Measurements from ENCODE around the gene P2RY6.

The P2RY6 gene

GRCh38 chr11:73298233-73298632 lies 26.1 kb downstream of the P2RY6 start:
- no peak overlapping the region for H3K27ac ChIP-seq
- H3K27me3 ChIP-seq (replicated peaks) = no peaks in the 10 kb centered on the region
- H3K36me3 ChIP-seq (replicated peaks) = no peaks in the 10 kb centered on the region
- in situ Hi-C loops (cut with HindIII; ENCODE audit: low pct_ligation_motif_present, low sequenced_read_pairs) = no loop called here
- TF ChIP-seq CTCF (IDR thresholded peaks at IDR 0.05; ENCODE audit: low read depth, low read length, missing control alignments) = no peak
- DNase-seq = no peak
- no peak overlapping the region for H3K4me3 ChIP-seq (ENCODE audit: low read depth, low read length)

GRCh38 chr11:73299751-73300150 lies 27.6 kb downstream of the P2RY6 start:
- no peak for DNase-seq
- Histone ChIP-seq H3K36me3 (replicated peaks) (no peaks in the 10 kb centered on the region), H3K27ac (no peak overlapping the region), H3K27me3 (replicated peaks) (no peaks in the 10 kb centered on the region), H3K4me3 (ENCODE audit: low read depth, low read length) (no peak overlapping the region)
- in situ Hi-C loops (cut with HindIII; ENCODE audit: low pct_ligation_motif_present, low sequenced_read_pairs) = no loop called here
- TF ChIP-seq CTCF (IDR thresholded peaks at IDR 0.05; ENCODE audit: low read depth, low read length, missing control alignments) = no peak

- Histone ChIP-seq H3K36me3 (replicated peaks) (no peaks in the 10 kb centered on the region), H3K4me3 (ENCODE audit: low read depth, low read length) (no peak overlapping the region), H3K27me3 (replicated peaks) (no peaks in the 10 kb centered on the region), H3K27ac (no peak overlapping the region)
- in situ Hi-C loops (cut with HindIII; ENCODE audit: low pct_ligation_motif_present, low sequenced_read_pairs) = no loop called here
- no peak for DNase-seq
- TF ChIP-seq CTCF (IDR thresholded peaks at IDR 0.05; ENCODE audit: low read depth, low read length, missing control alignments) = peak; percentile 42
These were observed 34.1 kb downstream of the P2RY6 start for GRCh38 chr11:73306069-73306841.

- DNase-seq = no peak
- in situ Hi-C loops (cut with HindIII; ENCODE audit: low pct_ligation_motif_present, low sequenced_read_pairs) = no loop called here
- TF ChIP-seq CTCF (IDR thresholded peaks at IDR 0.05; ENCODE audit: low read depth, low read length, missing control alignments) = no peak
- no peak overlapping the region for H3K27ac ChIP-seq
- no peaks in the 10 kb centered on the region for H3K36me3 ChIP-seq (replicated peaks)
- H3K4me3 ChIP-seq (ENCODE audit: low read depth, low read length) = peak overlapping the region; percentile 70
- no peaks in the 10 kb centered on the region for H3K27me3 ChIP-seq (replicated peaks)
These were observed 34.8 kb downstream of the P2RY6 start for GRCh38 chr11:73306977-73307322.

- TF ChIP-seq CTCF (IDR thresholded peaks at IDR 0.05; ENCODE audit: low read depth, low read length, missing control alignments) = peak; percentile 87
- peak overlapping the region; percentile 70 for H3K4me3 ChIP-seq (ENCODE audit: low read depth, low read length)
- peak; percentile 96 for DNase-seq
- H3K36me3 ChIP-seq (replicated peaks) = no peaks in the 10 kb centered on the region
- H3K27ac ChIP-seq = peak overlapping the region; percentile 93
- H3K27me3 ChIP-seq (replicated peaks) = no peaks in the 10 kb centered on the region
- in situ Hi-C loops (cut with HindIII; ENCODE audit: low pct_ligation_motif_present, low sequenced_read_pairs) = no loop called here
These were observed 35.3 kb downstream of the P2RY6 start for GRCh38 chr11:73307323-73308002.
